OCI-LY7 (cell line): ENCODE results near the gene BLOC1S4.

Experiments
- CTCF ChIP-seq: fragments of 200-600 bp; sonication (generic); conservative IDR thresholded peaks from 2 replicates; pipeline ENCODE4 v1.5.1; 2014; ENCODE audit warnings: mild to moderate bottlenecking, antibody characterized with exemption, low read length, moderate library complexity, mixed read lengths
- EZH2phosphoT487 ChIP-seq: fragments of 200-600 bp; sonication (generic); IDR thresholded peaks from 2 replicates; pipeline ENCODE4 v1.6.1; 2018; ENCODE audit warnings: low read depth, borderline replicate concordance, mild to moderate bottlenecking, mixed run types, antibody characterized with exemption, low read length, moderate library complexity, mixed read lengths

DNA sequence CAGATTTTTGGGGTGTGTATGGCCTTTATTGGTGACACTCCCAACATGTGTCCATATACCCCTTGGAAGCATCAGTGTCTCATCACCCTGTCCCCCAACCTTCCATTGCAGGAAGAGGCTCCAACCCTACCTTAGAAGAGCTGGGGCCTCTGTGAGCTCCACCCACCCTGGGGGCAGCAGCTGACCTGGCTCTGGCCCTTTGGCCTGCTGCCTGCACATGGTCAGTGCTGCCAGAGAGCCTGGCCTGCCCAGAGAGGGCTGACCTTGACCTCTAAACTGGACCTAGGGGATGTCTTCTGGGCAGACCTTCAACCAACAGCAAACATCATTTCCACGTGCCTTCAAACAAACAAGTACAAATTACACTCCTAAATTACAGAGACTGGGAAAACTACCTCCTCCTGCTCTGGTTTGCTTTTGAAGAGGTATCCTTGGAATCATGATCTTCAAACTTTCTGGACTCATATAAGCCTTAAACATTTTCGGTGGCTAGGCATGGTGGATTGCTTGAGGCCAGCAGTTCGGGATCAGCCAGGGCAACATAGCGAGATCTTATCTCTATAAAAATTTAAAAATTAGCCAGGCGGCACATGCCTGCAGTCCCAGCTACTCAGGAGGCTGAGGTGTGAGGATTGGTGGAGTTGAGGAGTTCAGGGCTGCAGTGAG, 39.2 kb downstream of the BLOC1S4 start:
- TF ChIP-seq CTCF (no peak), EZH2phosphoT487 (no peak)
